Activated T-helper 9 cell treated with anti-CD3 and anti-CD28 coated beads, Interleukin-2, amount 50 U/mL, for 16 hours (primary cell): Measurements from ENCODE around the gene NCF2.

ENCODE experiments used
- DNase-seq: peaks from one replicate; pipeline ENCODE4 v3.0.0-alpha.2; 2020; ENCODE audit warnings: low read depth

NCF2 gene

GRCh38 chr1:183584147-183584546 lies 6.1 kb downstream of the NCF2 start:
- no peak for DNase-seq

- no peak for DNase-seq
Measured at GRCh38 chr1:183583466-183583865, 6.8 kb downstream of the NCF2 start.

- no peak for DNase-seq
Measured at GRCh38 chr1:183582021-183582713, 8.1 kb downstream of the NCF2 start.

GRCh38 chr1:183580281-183580682 lies 10.0 kb downstream of the NCF2 start:
- DNase-seq = no peak

GRCh38 chr1:183578856-183579255 lies 11.4 kb downstream of the NCF2 start:
- no peak for DNase-seq

GRCh38 chr1:183577897-183578465 lies 12.3 kb downstream of the NCF2 start:
- DNase-seq = no peak

GRCh38 chr1:183576537-183576936 lies 13.7 kb downstream of the NCF2 start:
- DNase-seq = no peak

- no peak for DNase-seq
Measured at GRCh38 chr1:183575606-183576005, 14.7 kb downstream of the NCF2 start.

GRCh38 chr1:183572721-183573120 lies 17.5 kb downstream of the NCF2 start:
- DNase-seq = no peak

- DNase-seq = no peak
Measured at GRCh38 chr1:183571678-183572268, 18.5 kb downstream of the NCF2 start.

GRCh38 chr1:183570451-183570850 lies 19.8 kb downstream of the NCF2 start:
- no peak for DNase-seq

- no peak for DNase-seq
Measured at GRCh38 chr1:183569801-183570200, 20.5 kb downstream of the NCF2 start.

GRCh38 chr1:183569141-183569540 lies 21.1 kb downstream of the NCF2 start:
- DNase-seq = no peak

GRCh38 chr1:183568176-183569021 lies 21.9 kb downstream of the NCF2 start:
- DNase-seq = no peak

- DNase-seq = no peak
Measured at GRCh38 chr1:183567584-183567983, 22.7 kb downstream of the NCF2 start.

GRCh38 chr1:183566026-183566425 lies 24.2 kb downstream of the NCF2 start:
- no peak for DNase-seq

- DNase-seq = no peak
Measured at GRCh38 chr1:183565261-183565660, 25.0 kb downstream of the NCF2 start.

- DNase-seq = no peak
Measured at GRCh38 chr1:183562701-183563100, 27.6 kb downstream of the NCF2 start.

- DNase-seq = no peak
Measured at GRCh38 chr1:183559061-183559460, 31.2 kb downstream of the NCF2 start.

GRCh38 chr1:183554577-183554976 lies 35.7 kb downstream of the NCF2 start:
- DNase-seq = no peak

GRCh38 chr1:183553764-183554163 lies 36.5 kb downstream of the NCF2 start:
- DNase-seq = no peak

- no peak for DNase-seq
Measured at GRCh38 chr1:183553331-183553730, 36.9 kb downstream of the NCF2 start.

GRCh38 chr1:183552891-183553290 lies 37.4 kb downstream of the NCF2 start:
- no peak for DNase-seq
